Suprapubic skin (tissue), 4 donors: Measurements from ENCODE around the gene GGTLC1.

Source experiments
- CTCF ChIP-seq, 2 donors: fragments of 200-600 bp in 1 of 2; fragments of 450-650 bp in 1 of 2; sonication (generic) in 1 of 2; IDR thresholded peaks; one replicate each; pipeline ENCODE4 v1.5.1; 2016 to 2019; ENCODE audit warnings: antibody characterized with exemption in 2 of 2, mild to moderate bottlenecking in 1 of 2, moderate library complexity in 1 of 2
- POLR2A ChIP-seq, 2 donors: fragments of 450-650 bp; IDR thresholded peaks; one replicate each; pipeline ENCODE4 v1.6.1; 2017; ENCODE audit warnings: antibody characterized with exemption in 2 of 2, mild to moderate bottlenecking in 2 of 2, moderate library complexity in 2 of 2
- POLR2AphosphoS5 ChIP-seq, 3 donors: sonication (generic); formaldehyde crosslinking; IDR thresholded peaks; one replicate each; pipeline ENCODE4 v1.6.1; 2017; ENCODE audit warnings: antibody characterized with exemption in 3 of 3

DNA sequence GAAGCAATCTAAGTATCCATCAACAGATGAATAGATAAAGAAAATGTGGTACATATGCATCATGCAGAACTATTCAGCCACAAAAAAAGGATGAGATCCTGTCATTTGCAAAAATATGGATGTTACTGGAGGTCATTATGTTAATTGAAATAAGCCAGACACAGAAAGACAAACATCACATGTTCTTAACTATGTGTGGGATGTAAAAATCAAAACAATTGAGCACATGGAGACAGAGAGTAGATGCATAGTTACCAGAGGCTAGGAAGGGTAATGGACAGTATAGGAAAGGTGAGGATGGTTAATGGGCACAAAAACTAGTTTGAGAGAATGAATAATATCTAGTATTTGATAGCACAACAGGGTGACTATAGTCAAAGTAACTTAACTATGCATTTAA is 26.3 kb downstream of the GGTLC1 start:
- TF ChIP-seq POLR2A (IDR thresholded peaks at IDR 0.05) (no peak), CTCF (IDR thresholded peaks at IDR 0.05) (no peak), POLR2AphosphoS5 (IDR thresholded peaks at IDR 0.05) (no peak)
